Activated naive CD4-positive, alpha-beta T cell treated with Interleukin-2 at 50 U/mL for 16 hours (primary cell): ENCODE results near the gene PRUNE2.

Experiments
- DNase-seq: peaks from one replicate; pipeline ENCODE4 v3.0.0-alpha.2; 2020

Gene PRUNE2

GRCh38 chr9:76856016-76856415 is 49.9 kb downstream of the PRUNE2 start:
- DNase-seq: no peak

DNA sequence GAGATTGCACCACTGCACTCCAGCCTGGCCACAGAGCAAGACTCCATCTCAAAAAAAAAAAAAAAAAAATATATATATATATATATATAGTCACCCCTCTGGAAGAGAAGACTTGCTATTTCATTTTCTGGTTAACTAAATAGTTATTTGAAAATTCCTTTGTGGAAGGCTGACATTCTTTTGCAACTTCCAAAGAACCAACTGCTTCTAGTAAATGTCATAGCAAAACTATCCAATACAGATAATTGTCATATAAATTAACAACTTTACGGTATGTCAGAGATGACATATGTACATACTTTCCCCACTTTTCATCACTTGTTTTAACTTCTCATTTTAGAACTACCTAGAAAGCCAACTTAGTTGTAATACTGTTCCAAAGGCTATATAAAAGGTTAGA is 50.9 kb downstream of the PRUNE2 start:
- no peak for DNase-seq

DNA sequence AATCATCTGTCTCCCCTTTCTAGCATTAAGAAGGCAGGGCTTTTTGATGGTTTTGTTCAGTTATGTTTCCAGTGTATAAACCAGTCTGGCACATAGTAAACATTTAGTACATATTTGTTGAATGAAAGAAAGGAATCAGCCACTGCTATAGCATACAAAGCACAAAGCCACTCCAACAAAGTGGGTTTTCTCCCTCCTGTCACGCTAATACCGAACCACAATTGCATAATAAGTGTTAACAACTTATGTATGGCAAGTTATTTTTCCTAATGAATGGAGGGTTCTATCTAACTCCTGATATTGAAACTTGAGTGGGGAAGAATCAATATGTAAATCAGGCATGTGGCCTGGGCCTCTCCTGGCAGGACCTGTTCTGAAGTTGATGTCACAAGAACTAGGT is 53.9 kb downstream of the PRUNE2 start:
- DNase-seq: no peak

DNA sequence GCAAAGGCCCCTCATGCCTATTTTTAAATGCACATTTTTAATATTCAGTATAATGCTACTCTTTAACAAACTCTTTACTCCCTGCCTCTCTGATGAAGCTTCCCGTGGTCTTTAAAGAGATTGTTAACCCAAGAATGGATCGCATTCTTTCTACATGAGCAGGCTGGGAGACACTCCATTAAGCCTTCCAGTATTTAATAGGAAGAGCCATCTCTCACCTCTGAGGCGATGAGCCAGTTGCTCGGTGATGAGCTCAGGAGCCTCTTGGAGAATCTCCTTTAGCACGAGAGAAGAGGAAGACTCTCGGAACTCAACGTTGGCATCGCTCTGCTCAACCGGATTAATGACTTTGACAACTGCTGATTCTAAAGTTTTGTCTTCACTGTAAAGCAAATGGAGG is 59.6 kb downstream of the PRUNE2 start:
- no peak for DNase-seq

GRCh38 chr9:76845254-76845653 is 60.7 kb downstream of the PRUNE2 start:
- no peak for DNase-seq

DNA sequence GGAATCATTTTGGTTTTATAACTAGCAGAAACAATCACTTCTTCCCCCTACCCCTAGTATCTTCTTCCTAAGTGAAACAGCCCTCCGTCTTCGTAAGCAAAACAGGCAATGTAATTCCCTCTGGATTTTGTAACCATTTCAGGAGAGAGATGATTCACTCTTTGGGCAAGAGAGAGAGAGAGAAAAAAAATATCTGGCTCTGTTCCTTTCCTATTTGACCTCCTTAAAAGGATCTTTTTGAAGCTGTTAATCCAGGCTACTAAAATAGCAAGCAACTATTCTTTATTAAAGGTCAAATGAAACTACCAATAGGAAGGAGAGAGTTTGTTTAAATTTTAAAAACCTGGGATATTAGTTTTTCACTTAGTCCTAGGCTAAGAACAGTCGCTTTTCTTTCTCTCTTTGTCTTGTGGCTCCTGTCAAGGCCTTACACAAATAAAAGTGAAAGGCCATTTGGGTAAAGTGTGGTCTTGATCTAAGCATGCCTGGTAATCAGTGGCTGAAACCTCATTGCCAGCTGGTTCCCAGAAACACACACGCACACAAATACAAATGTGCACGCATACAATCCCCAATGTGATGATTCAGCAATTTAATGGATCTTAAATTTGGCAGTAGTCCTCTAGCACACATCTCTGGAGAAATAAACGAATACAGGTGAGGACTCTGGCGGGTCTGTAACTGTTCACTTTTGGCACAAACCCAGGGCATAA is 70.2 kb downstream of the PRUNE2 start:
- no peak for DNase-seq

- no peak for DNase-seq
Observed at GRCh38 chr9:76828447-76828846, 77.5 kb downstream of the PRUNE2 start.

DNA sequence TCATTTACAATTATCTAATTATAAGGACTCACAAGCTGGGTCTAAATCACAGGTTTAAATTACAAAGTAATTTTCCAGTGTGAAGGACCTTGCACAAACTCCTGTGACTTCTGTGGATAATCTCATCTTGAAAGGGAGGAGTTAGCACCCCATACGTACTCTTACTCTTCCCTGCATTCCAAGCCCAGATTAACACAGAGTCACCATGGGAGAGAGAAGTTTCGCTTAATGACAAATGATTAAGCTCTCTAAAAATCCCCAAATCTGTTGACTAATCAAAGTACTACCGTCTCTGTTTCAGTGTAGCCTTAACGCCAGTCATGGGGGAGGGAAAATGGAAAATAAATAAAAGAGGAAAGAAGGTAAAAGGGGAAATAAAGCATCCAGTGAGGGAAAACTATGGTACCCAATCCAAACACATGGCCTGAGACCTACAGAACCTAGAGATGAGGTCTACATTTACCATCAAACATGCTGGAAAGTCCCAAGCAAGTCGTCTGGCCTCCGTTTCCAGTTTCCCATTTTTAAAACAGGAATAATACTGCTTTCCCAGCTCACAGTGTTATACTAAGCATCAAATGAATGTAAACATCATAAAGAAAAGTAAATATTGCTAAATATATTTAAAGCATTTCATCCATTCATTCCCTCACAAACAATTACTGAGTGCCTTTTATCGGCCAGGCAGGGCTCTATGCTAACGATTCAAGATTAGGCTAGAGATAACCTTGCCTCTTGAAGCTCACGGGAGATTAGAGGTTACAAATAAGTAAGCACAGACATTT is 78.4 kb downstream of the PRUNE2 start:
- DNase-seq: no peak

GRCh38 chr9:76820431-76820830 is 85.5 kb downstream of the PRUNE2 start:
- no peak for DNase-seq

DNA sequence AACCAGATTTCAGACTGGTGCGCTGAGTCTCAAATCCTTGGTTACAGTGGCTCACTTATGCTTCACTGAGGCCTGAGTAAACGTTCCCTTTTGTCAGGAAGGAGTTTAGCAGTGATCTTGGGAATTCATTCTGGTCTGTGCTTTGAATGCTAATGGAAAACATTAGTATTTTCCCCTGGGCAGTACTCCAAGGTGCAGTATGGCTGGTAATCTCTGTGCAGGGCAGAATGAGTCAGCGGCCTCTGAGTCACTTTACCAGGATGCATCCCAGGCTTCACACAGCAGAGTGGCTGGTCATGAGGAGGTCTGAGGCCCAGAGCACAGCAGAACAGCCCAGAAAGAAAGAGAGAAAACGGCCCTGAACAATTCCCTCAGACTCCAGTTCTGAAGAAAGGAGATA is 87.6 kb downstream of the PRUNE2 start:
- no peak for DNase-seq

- DNase-seq: no peak
Observed at GRCh38 chr9:76817489-76817888, 88.4 kb downstream of the PRUNE2 start.

- DNase-seq: no peak
Observed at GRCh38 chr9:76812591-76812990, 93.3 kb downstream of the PRUNE2 start.

DNA sequence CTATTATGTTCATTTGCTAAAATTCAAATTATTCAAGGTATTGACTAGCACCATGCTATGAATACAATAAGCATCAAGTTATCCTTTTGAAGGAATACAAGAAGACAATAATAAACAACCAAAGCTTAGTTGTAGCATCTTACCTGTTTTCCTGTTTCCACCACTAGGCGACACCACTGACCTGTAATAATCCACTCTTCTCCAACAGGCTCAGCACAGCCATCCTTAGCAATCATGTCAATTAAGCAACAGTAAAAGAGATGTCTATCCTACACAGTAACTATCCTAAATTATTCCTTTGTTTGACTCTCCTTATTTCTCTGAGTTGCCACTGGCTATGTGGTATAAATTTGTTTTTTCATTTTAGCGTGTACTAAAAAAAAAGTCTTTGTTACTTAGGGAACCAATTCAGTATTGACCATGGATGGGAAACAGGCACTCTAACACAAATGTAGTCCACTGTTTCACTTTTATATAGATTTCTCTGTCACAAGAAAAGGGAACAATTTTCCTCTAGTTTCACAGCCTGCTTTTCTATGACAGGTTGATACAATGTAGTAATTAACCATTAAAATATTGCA is 95.4 kb downstream of the PRUNE2 start:
- no peak for DNase-seq

DNA sequence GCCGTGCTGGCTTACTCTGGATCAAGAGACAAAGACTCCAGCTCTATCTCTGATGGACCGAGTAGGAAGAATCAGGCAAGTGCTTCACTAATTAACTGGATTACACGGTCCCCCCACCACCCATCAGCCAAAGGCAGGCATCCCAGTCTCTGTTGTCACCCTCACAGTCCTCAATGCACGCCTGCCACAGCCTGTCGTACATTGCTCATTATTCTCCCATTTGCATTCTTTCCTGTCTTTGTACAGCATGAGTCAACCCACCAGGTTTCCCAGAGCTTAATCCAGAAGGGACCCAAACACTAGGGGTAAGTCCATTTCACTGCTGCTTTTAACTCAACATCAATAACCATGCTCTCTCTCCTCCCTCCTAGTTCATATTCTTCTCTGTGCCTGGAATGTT is 97.3 kb downstream of the PRUNE2 start:
- no peak for DNase-seq

DNA sequence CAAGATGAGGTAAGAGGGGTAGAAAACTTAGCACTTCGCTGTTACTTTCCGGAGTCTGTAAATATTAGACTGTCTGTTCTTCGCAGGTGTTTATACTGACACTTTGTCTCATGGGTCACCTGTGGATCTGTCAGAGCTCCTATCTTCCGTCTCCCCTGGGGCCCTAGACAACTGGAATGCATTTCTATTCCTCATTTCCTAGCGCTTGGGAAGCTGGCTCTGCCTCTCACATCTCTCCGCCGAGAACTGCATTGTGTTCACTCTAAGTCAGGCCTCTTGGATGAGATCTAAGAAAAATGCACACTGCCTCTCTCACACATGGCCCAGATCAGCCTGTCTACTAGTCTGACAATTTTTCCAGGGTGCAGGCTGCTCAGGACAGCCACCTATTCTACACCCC is 102.2 kb downstream of the PRUNE2 start:
- no peak for DNase-seq

DNA sequence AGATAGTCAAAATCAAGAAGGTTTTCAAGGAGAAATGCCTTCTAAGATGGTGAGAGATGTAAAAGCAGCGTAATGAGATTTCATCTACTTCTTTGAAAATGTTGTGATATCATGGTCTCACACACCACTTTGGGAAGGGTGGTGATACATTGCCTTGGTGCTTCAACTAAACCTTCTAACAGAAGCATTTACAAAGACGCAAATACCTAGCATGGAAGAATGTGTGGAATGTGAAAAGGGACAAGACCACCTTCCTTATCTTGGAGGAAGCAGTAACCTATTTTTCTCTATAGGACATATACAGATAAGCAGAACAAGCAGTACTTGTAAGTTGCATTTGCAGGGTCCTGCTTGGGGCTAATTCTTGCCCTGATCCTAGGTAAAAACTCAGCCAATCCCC is 102.8 kb downstream of the PRUNE2 start:
- DNase-seq: no peak

GRCh38 chr9:76800901-76801300 is 105.0 kb downstream of the PRUNE2 start:
- DNase-seq: no peak

- DNase-seq: no peak
Observed at GRCh38 chr9:76799473-76799872, 106.4 kb downstream of the PRUNE2 start.

DNA sequence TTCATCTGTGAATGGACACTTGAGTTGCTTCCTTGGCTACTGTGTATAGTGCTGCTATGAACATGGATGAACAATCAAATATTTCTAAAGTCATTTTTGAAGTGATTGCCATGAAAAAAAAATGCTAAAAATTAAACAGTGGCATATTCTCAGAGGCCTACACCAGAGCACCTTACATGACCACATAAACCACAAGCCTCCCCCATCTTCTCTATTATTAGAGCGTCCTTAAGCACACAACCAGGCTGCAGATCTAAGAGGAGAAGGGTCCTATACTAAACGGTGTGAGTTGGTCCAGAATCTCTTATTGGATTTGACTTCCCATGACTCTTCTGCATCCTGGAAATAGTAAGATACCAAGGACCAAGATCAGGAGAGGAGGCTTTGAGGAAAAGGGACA is 107.4 kb downstream of the PRUNE2 start:
- DNase-seq: no peak

GRCh38 chr9:76796296-76796695 is 109.6 kb downstream of the PRUNE2 start:
- DNase-seq: no peak

- no peak for DNase-seq
Observed at GRCh38 chr9:76793784-76794431, 112.0 kb downstream of the PRUNE2 start.

- DNase-seq: no peak
Observed at GRCh38 chr9:76789840-76790239, 116.1 kb downstream of the PRUNE2 start.

- DNase-seq: no peak
Observed at GRCh38 chr9:76787677-76788076, 118.2 kb downstream of the PRUNE2 start.

- no peak for DNase-seq
Observed at GRCh38 chr9:76785501-76785900, 120.4 kb downstream of the PRUNE2 start.
